Measurements from ENCODE around the gene TOX2.

Gene TOX2

GRCh38 chr20:44115181-44115580 is 200.5 kb downstream of the TOX2 start:
- no peak for TF ChIP-seq CTCF (IDR thresholded peaks at IDR 0.05; ENCODE audit: unreplicated experiment in 3 of 3)
- Mint-ChIP-seq H3K36me3 (ENCODE audit: low read depth) (no peaks in the 10 kb centered on the region), H3K27ac (no peak overlapping the region), H3K9me3 (no peaks in the 10 kb centered on the region), H3K4me1 (peaks cover 42% of the 10 kb centered on the region), H3K27me3 (ENCODE audit: low read depth) (peaks cover 5% of the 10 kb centered on the region), H3K4me3 (no peak overlapping the region)

GRCh38 chr20:44115762-44116644 is 201.4 kb downstream of the TOX2 start:
- Mint-ChIP-seq H3K36me3 (ENCODE audit: low read depth) (no peaks in the 10 kb centered on the region), H3K27me3 (ENCODE audit: low read depth) (peaks cover 5% of the 10 kb centered on the region), H3K9me3 (no peaks in the 10 kb centered on the region), H3K27ac (peak overlapping the region in 2 of 3 experiments; percentile 46 to 47), H3K4me1 (peaks cover 45% of the 10 kb centered on the region), H3K4me3 (no peak overlapping the region)
- TF ChIP-seq CTCF (IDR thresholded peaks at IDR 0.05; ENCODE audit: unreplicated experiment in 3 of 3): no peak

- Mint-ChIP-seq H3K4me3 (no peak overlapping the region), H3K27me3 (ENCODE audit: low read depth) (peaks cover 5% of the 10 kb centered on the region), H3K4me1 (peaks cover 37% of the 10 kb centered on the region), H3K36me3 (ENCODE audit: low read depth) (no peaks in the 10 kb centered on the region), H3K27ac (no peak overlapping the region), H3K9me3 (no peaks in the 10 kb centered on the region)
- no peak for TF ChIP-seq CTCF (IDR thresholded peaks at IDR 0.05; ENCODE audit: unreplicated experiment in 3 of 3)
Measured at GRCh38 chr20:44117296-44118184, 202.9 kb downstream of the TOX2 start.

- no peak for TF ChIP-seq CTCF (IDR thresholded peaks at IDR 0.05; ENCODE audit: unreplicated experiment in 3 of 3)
- peaks cover 40% of the 10 kb centered on the region for H3K4me1 Mint-ChIP-seq
- H3K27ac Mint-ChIP-seq: no peak overlapping the region
- H3K27me3 Mint-ChIP-seq (ENCODE audit: low read depth): peaks cover 5% of the 10 kb centered on the region
- H3K9me3 Mint-ChIP-seq: no peaks in the 10 kb centered on the region
- no peaks in the 10 kb centered on the region for H3K36me3 Mint-ChIP-seq (ENCODE audit: low read depth)
- H3K4me3 Mint-ChIP-seq: no peak overlapping the region
Measured at GRCh38 chr20:44118185-44119033, 203.8 kb downstream of the TOX2 start.
